ENCODE data around the gene STX18.

DNA sequence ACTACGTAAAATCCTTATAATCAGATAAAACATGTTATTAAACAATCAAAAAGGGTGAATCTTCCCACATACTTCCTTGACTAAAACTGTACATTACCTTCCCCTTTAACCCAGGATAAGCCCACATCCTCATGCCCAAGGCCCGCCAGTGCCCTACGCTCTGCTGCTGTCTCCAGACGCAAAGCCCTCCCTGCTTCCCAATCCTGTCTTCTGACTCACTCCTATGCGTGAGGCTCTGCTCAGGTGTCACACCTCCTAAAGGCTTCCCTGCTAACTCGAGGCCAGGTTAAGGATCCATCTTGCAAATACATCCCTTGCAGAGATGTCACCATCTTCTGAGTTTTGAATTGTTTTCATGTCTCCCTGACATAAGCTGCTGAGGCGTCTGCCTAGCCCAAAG is 61.6 kb downstream of the STX18 start:
- TF ChIP-seq, protein P1, sequence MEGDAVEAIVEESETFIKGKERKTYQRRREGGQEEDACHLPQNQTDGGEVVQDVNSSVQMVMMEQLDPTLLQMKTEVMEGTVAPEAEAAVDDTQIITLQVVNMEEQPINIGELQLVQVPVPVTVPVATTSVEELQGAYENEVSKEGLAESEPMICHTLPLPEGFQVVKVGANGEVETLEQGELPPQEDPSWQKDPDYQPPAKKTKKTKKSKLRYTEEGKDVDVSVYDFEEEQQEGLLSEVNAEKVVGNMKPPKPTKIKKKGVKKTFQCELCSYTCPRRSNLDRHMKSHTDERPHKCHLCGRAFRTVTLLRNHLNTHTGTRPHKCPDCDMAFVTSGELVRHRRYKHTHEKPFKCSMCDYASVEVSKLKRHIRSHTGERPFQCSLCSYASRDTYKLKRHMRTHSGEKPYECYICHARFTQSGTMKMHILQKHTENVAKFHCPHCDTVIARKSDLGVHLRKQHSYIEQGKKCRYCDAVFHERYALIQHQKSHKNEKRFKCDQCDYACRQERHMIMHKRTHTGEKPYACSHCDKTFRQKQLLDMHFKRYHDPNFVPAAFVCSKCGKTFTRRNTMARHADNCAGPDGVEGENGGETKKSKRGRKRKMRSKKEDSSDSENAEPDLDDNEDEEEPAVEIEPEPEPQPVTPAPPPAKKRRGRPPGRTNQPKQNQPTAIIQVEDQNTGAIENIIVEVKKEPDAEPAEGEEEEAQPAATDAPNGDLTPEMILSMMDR (IDR thresholded peaks at IDR 0.05), result no peak
- TF ChIP-seq POLR2A (IDR thresholded peaks at IDR 0.05), result no peak
